SIG-M5 (cell line): Measurements from ENCODE around the gene SLC35F6.

ENCODE experiments used
- DNase-seq: peaks from one replicate; lab custom pipeline; 2025; lab: John Stamatoyannopoulos, UW

Gene SLC35F6

DNA sequence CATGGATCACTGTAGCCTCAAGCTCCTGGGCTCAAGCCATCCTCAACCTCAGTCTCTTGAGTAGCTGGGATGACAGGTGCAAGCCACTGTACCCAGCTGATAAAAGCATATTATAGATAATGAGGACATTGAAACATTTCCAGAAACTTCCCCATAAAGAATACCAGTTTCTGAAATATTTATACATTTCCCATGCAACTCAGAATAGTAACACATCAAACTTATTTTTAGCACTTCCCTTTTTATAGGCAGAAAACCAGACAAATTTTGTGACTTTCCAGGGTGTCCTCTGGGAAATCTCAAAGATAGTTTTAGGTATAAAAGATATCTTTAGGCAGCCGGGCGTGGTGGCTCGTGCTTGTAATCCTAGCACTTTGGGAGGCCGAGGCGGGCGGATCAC is 58.8 kb downstream of the SLC35F6 start:
- no peak for DNase-seq
